ENCODE data around the gene TMC4.

TMC4 gene

GRCh38 chr19:54128796-54129616, 44.0 kb downstream of the TMC4 start:
- DNase-seq = no peak
- no peak for TF ChIP-seq POLR2A (IDR thresholded peaks at IDR 0.05; ENCODE audit: low read length)
- TF ChIP-seq GATA1 (IDR thresholded peaks at IDR 0.05; ENCODE audit: low read depth, low read length) = no peak

- DNase-seq = no peak
- no peak for TF ChIP-seq GATA1 (IDR thresholded peaks at IDR 0.05; ENCODE audit: low read depth, low read length)
- TF ChIP-seq POLR2A (IDR thresholded peaks at IDR 0.05; ENCODE audit: low read length) = no peak
These were observed 44.6 kb downstream of the TMC4 start for GRCh38 chr19:54128441-54128725.

GRCh38 chr19:54127688-54128440, 45.1 kb downstream of the TMC4 start:
- DNase-seq = no peak
- TF ChIP-seq POLR2A (IDR thresholded peaks at IDR 0.05; ENCODE audit: low read length) = no peak
- TF ChIP-seq GATA1 (IDR thresholded peaks at IDR 0.05; ENCODE audit: low read depth, low read length) = no peak

- no peak for DNase-seq
- no peak for TF ChIP-seq GATA1 (IDR thresholded peaks at IDR 0.05; ENCODE audit: low read depth, low read length)
- no peak for TF ChIP-seq POLR2A (IDR thresholded peaks at IDR 0.05; ENCODE audit: low read length)
These were observed 47.2 kb downstream of the TMC4 start for GRCh38 chr19:54125713-54126112.

GRCh38 chr19:54124393-54124792, 48.6 kb downstream of the TMC4 start:
- no peak for TF ChIP-seq POLR2A (IDR thresholded peaks at IDR 0.05; ENCODE audit: low read length)
- no peak for TF ChIP-seq GATA1 (IDR thresholded peaks at IDR 0.05; ENCODE audit: low read depth, low read length)
- no peak for DNase-seq

- no peak for TF ChIP-seq GATA1 (IDR thresholded peaks at IDR 0.05; ENCODE audit: low read depth, low read length)
- no peak for TF ChIP-seq POLR2A (IDR thresholded peaks at IDR 0.05; ENCODE audit: low read length)
- DNase-seq = no peak
These were observed 49.3 kb downstream of the TMC4 start for GRCh38 chr19:54123682-54124081.

GRCh38 chr19:54121259-54121658, 51.7 kb downstream of the TMC4 start:
- no peak for DNase-seq
- TF ChIP-seq POLR2A (IDR thresholded peaks at IDR 0.05; ENCODE audit: low read length) (no peak), GATA1 (IDR thresholded peaks at IDR 0.05; ENCODE audit: low read depth, low read length) (no peak)

- TF ChIP-seq GATA1 (IDR thresholded peaks at IDR 0.05; ENCODE audit: low read depth, low read length) (no peak), POLR2A (IDR thresholded peaks at IDR 0.05; ENCODE audit: low read length) (peak; percentile 84)
- DNase-seq = peak; percentile 98 to 99
These were observed 57.6 kb downstream of the TMC4 start, which contains the start of the genes PRPF31 and TFPT for GRCh38 chr19:54115109-54116063. Gene PRPF31 (plus strand): TSS chr19:54115754. CDS start chr19:54118279, 2,525 bp downstream. Gene TFPT (minus strand): TSS chr19:54115657. CDS start chr19:54115269, 388 bp downstream.

- DNase-seq = no peak
- TF ChIP-seq GATA1 (IDR thresholded peaks at IDR 0.05; ENCODE audit: low read depth, low read length) = no peak
- TF ChIP-seq POLR2A (IDR thresholded peaks at IDR 0.05; ENCODE audit: low read length) = peak; percentile 32
These were observed 58.4 kb downstream of the TMC4 start for GRCh38 chr19:54114340-54115108.

Measured in erythroblast (primary cell).